IPS-18a (cell line): ENCODE results near the gene SETMAR.
"Not testable (repeated sequence)": the region's sequence is repeated elsewhere in the genome, so short reads cannot be mapped to it uniquely, and the experiment has no call there.

ENCODE experiments used
- H3K27ac ChIP-seq: one replicate; pipeline ENCODE4 v1.5.1; 2013; ENCODE audit warnings: low read length
- H3K27me3 ChIP-seq: one replicate; pipeline ENCODE4 v1.6.1; 2013; ENCODE audit warnings: mild to moderate bottlenecking, low read length; ENCODE audit not compliant: control insufficient read depth, insufficient read depth
- H3K36me3 ChIP-seq: one replicate; pipeline ENCODE4 v1.6.1; 2013; ENCODE audit warnings: low read depth, low read length; ENCODE audit not compliant: control insufficient read depth
- H3K4me1 ChIP-seq: one replicate; pipeline ENCODE4 v1.6.1; 2013; ENCODE audit warnings: low read depth, low read length; ENCODE audit not compliant: control insufficient read depth
- H3K4me3 ChIP-seq: one replicate; pipeline ENCODE4 v1.5.1; 2013; ENCODE audit warnings: low read length
- H3K9ac ChIP-seq: one replicate; pipeline ENCODE4 v1.6.1; 2013; ENCODE audit warnings: mild to moderate bottlenecking, low read length, moderate library complexity
- H3K9me3 ChIP-seq: one replicate; pipeline ENCODE4 v1.6.1; 2013; ENCODE audit warnings: low read depth, low read length; ENCODE audit not compliant: control insufficient read depth

Gene SETMAR

DNA sequence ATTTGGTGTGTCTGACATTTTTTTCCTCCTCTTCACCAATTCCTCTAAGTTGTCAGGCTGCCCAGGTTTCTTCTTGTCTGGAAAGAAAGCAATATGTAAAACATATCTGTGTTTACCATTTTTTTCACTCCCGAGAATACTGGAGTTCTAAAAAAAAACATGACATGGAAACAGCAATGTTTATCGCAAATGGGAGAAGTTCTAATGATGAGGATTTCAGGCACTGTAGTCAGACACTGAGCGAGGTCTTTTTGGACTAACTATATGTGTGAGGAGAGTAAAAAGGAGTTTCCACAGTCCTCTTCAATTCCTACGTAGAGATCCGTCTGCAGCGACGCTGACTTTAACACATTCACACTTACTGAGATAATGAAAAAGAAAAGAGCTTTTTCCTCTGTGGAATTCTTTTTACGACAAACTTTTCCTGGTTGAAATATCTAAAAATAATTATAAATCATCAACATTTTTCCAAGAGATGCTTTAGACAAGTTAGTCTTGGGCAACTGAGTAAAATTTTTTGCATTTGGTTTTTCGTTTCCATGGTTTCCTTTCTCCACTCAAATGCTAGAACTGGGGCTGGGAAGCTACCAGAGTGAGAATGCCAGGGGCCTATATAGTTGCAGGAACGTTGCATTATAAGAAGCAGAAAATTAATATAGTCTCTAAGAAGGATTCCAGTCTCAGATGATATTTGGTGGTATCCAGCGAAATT lies 8.4 kb upstream of the SETMAR start:
- Histone ChIP-seq H3K9me3 (no peaks in the 10 kb centered on the region), H3K36me3 (no peaks in the 10 kb centered on the region), H3K9ac (no peak overlapping the region), H3K4me3 (no peak overlapping the region), H3K4me1 (no peaks in the 10 kb centered on the region), H3K27me3 (no peaks in the 10 kb centered on the region), H3K27ac (no peak overlapping the region)

DNA sequence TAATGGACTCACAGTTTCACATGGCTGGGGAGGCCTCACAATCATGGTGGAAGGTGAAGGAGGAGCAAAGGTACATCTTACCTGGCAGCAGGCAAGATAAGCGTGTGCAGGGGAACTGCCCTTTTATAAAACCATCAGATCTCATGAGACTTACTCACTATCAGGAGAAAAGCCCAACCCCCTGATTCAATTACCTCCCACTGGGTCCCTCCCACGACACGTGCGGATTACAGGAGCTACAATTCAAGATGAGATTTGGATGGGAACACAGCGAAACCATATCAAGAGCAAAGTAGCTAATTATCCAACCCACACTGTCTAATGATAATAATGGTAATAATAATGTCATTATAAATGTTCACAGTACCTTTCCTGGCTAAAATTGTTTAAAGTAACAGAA lies 6.7 kb upstream of the SETMAR start:
- H3K27me3 ChIP-seq, H3K4me1 ChIP-seq, H3K4me3 ChIP-seq, H3K36me3 ChIP-seq, H3K9me3 ChIP-seq, H3K9ac ChIP-seq, H3K27ac ChIP-seq: not testable (repeated sequence)

DNA sequence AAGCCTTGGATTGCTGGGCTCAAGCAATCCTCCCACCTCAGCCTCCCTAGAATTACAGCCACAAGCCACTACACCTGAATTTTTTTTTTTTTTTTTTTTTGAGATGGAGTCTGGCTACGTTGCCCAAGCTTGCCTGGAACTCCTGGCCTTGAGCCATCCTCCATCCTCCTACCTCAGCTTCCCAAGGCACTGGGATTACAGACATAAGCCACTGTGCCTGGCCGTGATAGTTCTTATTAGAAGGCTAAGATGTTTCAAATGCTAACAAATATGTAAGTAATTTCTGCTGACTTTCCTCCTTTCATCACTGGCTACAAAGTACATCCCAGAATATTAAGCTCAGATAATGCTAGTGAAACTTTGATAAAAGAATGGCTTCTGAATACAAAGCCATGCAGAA lies 5.7 kb upstream of the SETMAR start:
- H3K9me3 ChIP-seq = no peaks in the 10 kb centered on the region
- no peak overlapping the region for H3K9ac ChIP-seq
- H3K4me3 ChIP-seq = no peak overlapping the region
- no peaks in the 10 kb centered on the region for H3K36me3 ChIP-seq
- no peak overlapping the region for H3K27ac ChIP-seq
- no peaks in the 10 kb centered on the region for H3K4me1 ChIP-seq
- no peaks in the 10 kb centered on the region for H3K27me3 ChIP-seq

DNA sequence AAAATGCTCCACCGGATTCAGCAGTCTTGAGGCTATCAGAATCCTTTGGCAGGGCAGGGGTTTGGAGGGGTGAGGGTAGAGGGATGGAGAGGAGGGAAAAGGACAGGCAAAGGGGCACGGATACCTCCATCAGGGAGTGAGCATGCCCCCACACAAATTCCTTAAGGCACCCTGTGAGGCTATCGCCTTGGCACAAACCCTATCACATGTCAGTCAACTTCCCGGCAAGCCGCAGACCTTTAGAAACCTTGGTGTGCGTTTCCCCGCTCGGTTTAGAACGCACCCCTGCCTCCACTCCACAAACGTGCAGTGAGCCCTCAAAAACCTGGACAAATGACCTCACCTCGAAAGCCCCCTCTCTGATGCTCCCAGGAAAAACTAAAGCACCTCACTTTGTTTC lies 422 bp upstream of the SETMAR start:
- Histone ChIP-seq H3K36me3 (peaks cover 5% of the 10 kb centered on the region), H3K4me1 (peaks cover 3% of the 10 kb centered on the region), H3K27ac (no peak overlapping the region), H3K4me3 (peak overlapping the region; percentile 96), H3K27me3 (no peaks in the 10 kb centered on the region), H3K9me3 (no peaks in the 10 kb centered on the region), H3K9ac (peak overlapping the region; percentile 99)

DNA sequence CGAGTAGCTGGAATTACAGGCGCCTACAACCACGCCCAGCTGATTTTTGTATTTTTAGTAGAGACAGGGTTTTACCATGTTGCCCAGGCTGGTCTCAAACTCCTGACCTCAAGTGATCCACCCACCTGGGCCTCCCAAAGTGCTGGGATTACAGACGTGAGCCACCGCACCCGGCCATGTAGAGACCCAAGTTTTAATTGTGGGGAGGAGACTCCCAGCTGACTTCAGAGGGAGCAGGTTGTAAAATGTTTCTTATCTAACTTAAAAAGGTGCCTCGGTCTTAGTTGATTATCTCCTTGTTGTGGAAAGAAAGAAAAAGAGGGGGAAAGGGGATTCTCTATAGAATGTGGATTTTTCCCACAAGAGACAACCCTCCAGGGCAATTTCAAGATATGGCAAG lies 2.0 kb downstream of the SETMAR start:
- H3K4me1 ChIP-seq = peaks cover 21% of the 10 kb centered on the region
- not testable (repeated sequence) for H3K9ac ChIP-seq, H3K27me3 ChIP-seq, H3K9me3 ChIP-seq, H3K27ac ChIP-seq, H3K36me3 ChIP-seq
- peak overlapping the region; percentile 96 for H3K4me3 ChIP-seq

DNA sequence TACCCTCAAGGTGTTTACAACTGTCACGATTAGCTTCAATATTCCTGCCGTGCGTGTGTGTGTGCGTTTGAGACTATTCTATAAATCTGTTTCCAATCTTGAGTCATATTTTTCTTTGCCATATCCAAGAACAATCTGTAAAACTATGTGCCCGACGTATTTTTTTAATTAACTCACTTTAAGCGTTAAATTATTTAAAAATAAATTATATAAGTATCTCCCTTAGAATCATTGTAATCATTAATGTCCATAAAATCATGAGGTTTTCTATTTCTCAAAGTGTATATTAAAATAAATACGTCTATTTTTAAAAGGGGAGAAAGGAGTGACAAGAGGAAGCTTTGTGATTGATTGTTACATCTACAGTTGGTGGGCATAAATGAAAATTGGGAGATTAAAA lies 2.9 kb downstream of the SETMAR start:
- no peak overlapping the region for H3K4me3 ChIP-seq
- no peaks in the 10 kb centered on the region for H3K9me3 ChIP-seq
- peaks cover 28% of the 10 kb centered on the region for H3K4me1 ChIP-seq
- no peak overlapping the region for H3K27ac ChIP-seq
- no peak overlapping the region for H3K9ac ChIP-seq
- H3K27me3 ChIP-seq = no peaks in the 10 kb centered on the region
- H3K36me3 ChIP-seq = peaks cover 8% of the 10 kb centered on the region

DNA sequence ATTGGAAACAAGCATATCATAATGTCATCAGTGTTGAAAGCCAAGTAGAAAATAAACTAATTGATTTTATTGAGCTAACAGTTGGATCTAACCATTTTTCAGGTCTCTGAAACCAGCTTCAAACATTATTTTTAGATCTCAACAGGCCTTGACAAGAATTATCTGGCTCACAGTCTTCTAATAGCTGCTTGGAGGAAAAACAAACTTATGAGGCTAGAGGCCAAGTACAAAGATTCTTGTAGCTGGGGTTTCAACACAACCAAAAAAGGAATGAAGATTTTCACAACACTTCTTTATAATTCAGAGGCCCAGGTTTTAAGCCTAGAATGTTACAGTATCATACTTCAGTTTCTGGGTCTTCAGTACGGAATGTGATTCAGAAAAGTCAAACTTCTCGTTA lies 3.7 kb downstream of the SETMAR start:
- no peak overlapping the region for H3K4me3 ChIP-seq
- H3K27ac ChIP-seq = no peak overlapping the region
- peaks cover 29% of the 10 kb centered on the region for H3K4me1 ChIP-seq
- no peaks in the 10 kb centered on the region for H3K9me3 ChIP-seq
- H3K9ac ChIP-seq = no peak overlapping the region
- H3K36me3 ChIP-seq = peaks cover 8% of the 10 kb centered on the region
- H3K27me3 ChIP-seq = no peaks in the 10 kb centered on the region

DNA sequence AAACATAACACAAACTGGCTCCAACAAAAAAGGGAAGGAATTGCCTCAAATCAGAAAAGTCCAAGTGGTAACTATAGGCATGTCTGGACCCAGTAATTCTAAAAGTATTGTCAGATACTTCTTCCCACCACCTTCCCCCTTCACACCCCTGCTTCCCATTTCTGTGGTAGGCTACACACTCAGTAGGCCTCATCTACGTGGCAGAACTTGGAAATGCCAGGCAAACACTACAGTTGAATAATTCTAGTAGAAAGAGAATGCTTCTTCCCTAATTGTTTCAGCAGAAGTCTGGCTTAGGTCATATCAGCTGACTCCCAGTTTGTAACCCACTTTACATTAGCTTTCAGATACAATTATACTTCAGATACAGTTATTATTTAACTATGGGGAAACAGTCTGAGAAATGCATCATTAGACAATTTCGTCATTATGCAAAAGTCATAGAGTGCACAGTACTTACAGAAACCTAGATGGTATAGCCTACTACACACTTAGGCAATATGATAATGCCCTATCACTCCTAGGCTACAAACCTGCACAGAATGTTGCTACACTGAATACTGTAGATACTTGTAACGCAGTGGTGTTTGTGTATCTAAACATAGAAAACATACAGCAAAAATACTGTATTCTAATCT lies 6.4 kb downstream of the SETMAR start:
- no peak overlapping the region for H3K27ac ChIP-seq
- H3K4me1 ChIP-seq = peaks cover 29% of the 10 kb centered on the region
- H3K36me3 ChIP-seq = peaks cover 20% of the 10 kb centered on the region
- no peak overlapping the region for H3K4me3 ChIP-seq
- H3K9me3 ChIP-seq = no peaks in the 10 kb centered on the region
- H3K9ac ChIP-seq = no peak overlapping the region
- no peaks in the 10 kb centered on the region for H3K27me3 ChIP-seq

DNA sequence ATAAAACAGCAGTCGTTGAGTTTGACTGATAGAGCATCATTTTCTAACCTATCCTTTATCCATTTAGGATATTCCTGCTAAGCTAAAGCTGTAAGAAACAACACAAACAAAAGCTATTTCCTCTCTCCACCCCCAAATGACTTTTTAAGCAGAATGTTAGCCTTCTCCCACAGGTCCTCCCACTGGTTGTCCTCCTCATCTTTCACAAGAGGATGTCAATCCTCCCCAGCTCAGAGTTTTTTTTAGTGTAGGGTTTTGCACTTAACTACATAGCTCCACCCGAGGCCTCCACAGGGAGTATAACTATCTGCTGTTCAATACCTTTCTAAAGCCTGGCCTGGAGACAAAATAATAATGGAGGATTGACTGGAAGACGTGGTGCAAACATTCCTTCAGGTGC lies 7.8 kb downstream of the SETMAR start:
- no peak overlapping the region for H3K9ac ChIP-seq
- H3K27me3 ChIP-seq = no peaks in the 10 kb centered on the region
- H3K36me3 ChIP-seq = peaks cover 26% of the 10 kb centered on the region
- H3K4me1 ChIP-seq = peaks cover 29% of the 10 kb centered on the region
- no peak overlapping the region for H3K4me3 ChIP-seq
- no peak overlapping the region for H3K27ac ChIP-seq
- no peaks in the 10 kb centered on the region for H3K9me3 ChIP-seq

DNA sequence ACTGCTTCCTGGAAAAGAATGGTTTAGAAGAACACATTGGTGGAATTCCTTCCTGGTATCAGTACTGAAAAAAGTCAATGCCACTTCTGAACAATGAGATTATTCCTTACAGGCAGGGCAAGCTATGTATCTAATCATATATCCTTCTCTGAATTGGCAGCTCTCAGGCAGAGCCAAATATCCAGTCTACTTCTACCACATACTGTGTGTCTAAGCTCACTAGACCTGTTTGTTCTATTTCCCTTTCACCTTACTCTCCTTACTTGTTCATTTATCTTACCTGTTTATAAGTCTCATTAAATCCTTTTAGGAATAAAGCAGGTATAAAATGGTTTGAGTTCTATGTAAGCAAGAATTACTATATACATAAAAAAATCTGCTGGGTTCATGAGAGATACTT lies 8.3 kb downstream of the SETMAR start:
- no peak overlapping the region for H3K27ac ChIP-seq
- no peak overlapping the region for H3K4me3 ChIP-seq
- H3K9ac ChIP-seq = no peak overlapping the region
- peaks cover 28% of the 10 kb centered on the region for H3K4me1 ChIP-seq
- H3K27me3 ChIP-seq = no peaks in the 10 kb centered on the region
- no peaks in the 10 kb centered on the region for H3K9me3 ChIP-seq
- H3K36me3 ChIP-seq = peaks cover 29% of the 10 kb centered on the region

DNA sequence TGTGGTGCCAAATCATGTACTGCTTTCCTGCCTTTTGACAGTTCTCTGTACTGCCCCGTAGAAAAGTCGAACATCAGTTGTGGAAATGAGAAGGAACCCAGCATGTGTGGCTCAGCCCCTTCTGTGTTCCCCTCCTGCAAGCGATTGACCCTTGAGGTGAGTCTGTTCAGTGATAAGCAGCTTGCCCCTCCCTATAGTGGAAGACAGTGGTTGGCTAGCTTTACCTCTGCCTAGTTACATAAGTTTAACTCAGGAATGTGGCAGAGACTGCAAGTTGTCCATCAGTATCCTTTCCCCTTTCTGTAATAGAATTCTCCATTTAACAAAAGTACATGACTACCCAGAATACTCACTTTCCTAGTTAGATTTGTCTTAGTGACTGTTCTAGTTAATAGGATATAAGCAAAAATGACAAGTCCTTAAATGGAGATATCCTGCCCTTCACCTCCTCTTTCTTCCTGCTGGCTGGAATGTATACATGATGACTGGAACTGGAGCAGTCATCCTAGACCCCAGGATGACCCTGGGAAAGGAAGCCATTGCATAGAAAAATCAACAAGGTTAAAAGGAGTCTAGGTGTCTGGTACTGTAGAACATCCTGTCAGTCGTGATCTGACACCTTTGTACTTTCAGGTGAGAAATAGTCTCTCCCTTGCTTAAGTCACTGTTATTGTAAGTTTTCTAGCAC lies 10.6 kb downstream of the SETMAR start:
- H3K9ac ChIP-seq = no peak overlapping the region
- H3K9me3 ChIP-seq = no peaks in the 10 kb centered on the region
- H3K36me3 ChIP-seq = peaks cover 30% of the 10 kb centered on the region
- no peaks in the 10 kb centered on the region for H3K27me3 ChIP-seq
- H3K4me3 ChIP-seq = no peak overlapping the region
- no peak overlapping the region for H3K27ac ChIP-seq
- peaks cover 22% of the 10 kb centered on the region for H3K4me1 ChIP-seq

DNA sequence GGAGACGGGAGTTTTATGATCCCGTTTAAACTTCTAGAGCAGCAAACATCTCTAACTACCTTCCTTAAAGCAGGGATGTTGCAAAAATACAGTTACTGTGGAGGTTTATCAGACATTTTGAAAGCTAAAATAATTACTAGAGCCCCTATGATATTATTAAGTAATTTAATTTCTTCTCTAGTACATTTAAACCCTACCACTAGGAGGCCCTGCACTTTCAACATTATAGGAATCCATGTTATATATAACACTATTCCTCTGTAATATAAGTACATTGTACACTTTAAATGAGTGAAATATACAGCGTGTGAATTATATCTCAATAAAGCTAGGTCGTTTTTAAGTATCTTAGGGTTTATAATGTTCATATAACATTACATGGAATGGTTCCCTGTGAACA lies 11.5 kb downstream of the SETMAR start:
- peaks cover 12% of the 10 kb centered on the region for H3K4me1 ChIP-seq
- no peaks in the 10 kb centered on the region for H3K9me3 ChIP-seq
- H3K4me3 ChIP-seq = no peak overlapping the region
- H3K36me3 ChIP-seq = peaks cover 29% of the 10 kb centered on the region
- no peaks in the 10 kb centered on the region for H3K27me3 ChIP-seq
- H3K9ac ChIP-seq = no peak overlapping the region
- H3K27ac ChIP-seq = no peak overlapping the region
